GM18909 (cell line): ENCODE measurements around the gene ANXA3.
"Not testable (repeated sequence)": the region's sequence is repeated elsewhere in the genome, so short reads cannot be mapped to it uniquely, and the experiment has no call there.

Experiments used
- ATAC-seq: cut with Tn5 transposase; IDR thresholded peaks from one replicate; pipeline ENCODE4 v1.9.1; 2021; ENCODE audit warnings: mild to moderate bottlenecking; ENCODE audit not compliant: unreplicated experiment, poor library complexity

ANXA3 gene

GRCh38 chr4:78551420-78552351 is at the start of gene ANXA3:
Gene ANXA3, plus strand, starts transcription at chr4:78551770. Its CDS starts 2,704 bp downstream, at chr4:78554474.
- peak; percentile 68 for ATAC-seq

- not testable (repeated sequence) for ATAC-seq
Measured at GRCh38 chr4:78506260-78506659, 45.3 kb upstream of the ANXA3 start.

GRCh38 chr4:78509043-78509442 is 42.5 kb upstream of the ANXA3 start:
- no peak for ATAC-seq

GRCh38 chr4:78510108-78510507 is 41.5 kb upstream of the ANXA3 start:
- ATAC-seq = no peak

DNA sequence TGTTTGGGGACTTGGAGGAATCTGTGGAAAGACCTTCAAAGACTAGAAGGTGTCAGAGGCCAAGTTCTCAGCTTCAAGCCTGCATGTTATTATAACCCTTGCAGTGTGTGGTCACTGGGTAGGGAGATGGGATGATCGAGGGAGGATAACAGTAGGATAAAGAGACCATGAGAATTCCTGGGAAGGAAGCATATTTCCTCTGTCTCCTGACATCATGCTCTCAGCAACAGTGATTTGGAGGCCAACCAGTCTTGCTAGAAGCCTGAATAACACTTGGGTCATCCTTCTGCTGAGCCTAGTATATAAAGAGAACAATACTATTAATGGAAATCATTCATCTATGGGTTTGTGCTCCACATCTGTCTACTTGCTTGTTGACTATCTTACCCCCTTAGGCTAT is 40.9 kb upstream of the ANXA3 start:
- no peak for ATAC-seq

- no peak for ATAC-seq
Measured at GRCh38 chr4:78512357-78512920, 39.1 kb upstream of the ANXA3 start.

GRCh38 chr4:78513411-78513975 is 38.1 kb upstream of the ANXA3 start:
- no peak for ATAC-seq

DNA sequence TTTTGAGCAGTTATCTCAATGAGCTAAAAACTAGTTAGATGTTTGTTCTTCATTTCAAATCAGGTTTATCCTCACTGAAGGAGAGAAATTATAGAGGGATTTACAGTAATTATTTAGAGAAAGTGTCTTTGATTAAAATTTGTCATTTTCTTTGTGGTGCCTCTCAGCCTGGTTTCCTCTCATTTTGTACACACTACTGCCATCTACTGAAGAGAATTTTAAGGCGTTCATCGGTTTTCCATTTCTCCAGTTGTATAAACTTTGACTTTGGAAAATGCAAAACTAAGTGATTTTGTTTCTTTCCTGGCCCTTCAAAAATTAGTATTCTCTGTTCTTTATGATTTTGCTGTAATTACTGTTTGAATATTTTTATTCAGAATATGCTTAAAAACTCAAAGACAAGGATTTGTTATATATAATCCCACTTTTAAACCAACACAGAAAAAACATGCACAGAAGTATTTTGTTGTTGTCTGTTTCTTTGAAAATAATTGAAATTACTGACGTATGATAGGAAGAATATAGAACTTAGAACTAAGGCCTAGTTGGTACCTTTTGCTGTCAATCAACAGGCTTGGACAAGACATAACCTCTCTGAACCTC is 34.4 kb upstream of the ANXA3 start:
- ATAC-seq = no peak

DNA sequence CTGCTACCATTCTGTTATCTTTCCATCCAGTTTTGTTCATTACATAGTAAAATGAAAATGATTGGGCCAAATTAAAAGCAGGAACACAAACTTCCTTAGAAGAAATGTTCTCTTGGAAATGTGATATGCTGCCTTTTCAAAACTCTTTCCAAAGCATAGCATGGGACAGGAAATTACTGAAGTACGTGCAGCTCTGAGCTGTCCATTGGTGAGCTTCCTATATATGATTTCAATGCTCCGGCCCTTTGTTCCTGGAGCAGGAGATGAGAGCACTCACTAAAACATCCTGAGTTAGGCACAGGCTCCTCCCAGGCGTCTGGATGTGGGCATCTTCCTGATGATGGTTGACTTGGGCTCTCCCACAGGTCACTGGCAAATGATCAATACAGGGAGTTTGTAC is 33.0 kb upstream of the ANXA3 start:
- ATAC-seq = no peak

DNA sequence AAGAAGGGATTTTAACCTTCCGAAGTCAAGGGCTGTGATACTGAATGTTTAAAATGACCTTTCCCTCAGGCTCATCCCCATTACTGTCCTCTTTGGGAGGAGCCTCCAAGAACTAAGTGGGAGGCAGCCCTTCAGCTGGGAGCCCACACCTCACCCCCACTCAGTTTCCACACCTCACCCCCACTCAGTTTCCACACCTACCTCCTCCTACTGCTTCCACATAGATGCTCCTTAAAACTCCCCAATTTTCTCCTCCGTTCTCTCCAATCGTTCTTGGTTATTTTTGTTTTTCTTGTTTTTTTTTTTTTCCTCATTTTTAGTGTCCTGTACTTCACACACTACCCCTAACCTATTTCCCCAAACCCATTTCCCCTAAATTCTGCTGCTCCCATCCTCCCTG is 31.6 kb upstream of the ANXA3 start:
- ATAC-seq = no peak

DNA sequence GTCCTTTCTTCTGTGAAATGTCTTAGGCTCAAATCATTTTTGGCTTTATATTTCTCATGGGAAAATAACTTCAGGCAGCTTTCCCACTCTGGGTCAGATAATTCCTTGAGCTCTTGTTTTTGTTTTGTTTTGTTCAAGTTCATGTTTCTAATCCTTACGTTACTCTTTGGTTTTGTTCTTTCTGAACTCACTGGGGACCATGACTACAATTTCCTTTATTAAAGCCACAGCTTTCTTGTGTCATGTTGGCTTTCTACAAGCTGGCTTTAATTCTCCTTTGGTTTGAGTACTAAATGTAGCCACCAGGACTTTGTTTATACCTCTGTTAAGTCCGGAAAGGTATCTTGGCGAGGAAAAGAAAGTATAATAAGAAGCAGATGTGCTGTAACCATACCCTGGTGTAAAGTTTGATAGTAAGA is 30.8 kb upstream of the ANXA3 start:
- no peak for ATAC-seq

DNA sequence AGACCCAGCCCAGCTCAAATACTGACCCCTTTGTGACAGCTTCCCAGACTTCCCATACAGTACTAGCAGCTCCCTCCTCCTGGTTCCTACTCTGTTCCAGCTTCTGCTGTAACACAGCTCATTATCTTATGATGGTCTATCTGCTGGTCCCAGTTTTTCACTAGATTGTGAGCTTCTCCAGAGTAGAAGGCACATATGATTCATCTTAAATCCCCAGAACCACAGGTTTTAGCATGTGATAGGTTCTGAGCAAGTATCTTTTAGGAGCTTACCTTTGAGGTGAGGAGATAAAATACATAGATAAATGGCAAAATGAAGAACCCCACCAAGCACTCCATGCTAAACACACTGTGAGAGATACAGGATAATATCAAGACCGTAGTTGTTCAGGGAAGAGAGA is 27.6 kb upstream of the ANXA3 start:
- ATAC-seq = no peak

DNA sequence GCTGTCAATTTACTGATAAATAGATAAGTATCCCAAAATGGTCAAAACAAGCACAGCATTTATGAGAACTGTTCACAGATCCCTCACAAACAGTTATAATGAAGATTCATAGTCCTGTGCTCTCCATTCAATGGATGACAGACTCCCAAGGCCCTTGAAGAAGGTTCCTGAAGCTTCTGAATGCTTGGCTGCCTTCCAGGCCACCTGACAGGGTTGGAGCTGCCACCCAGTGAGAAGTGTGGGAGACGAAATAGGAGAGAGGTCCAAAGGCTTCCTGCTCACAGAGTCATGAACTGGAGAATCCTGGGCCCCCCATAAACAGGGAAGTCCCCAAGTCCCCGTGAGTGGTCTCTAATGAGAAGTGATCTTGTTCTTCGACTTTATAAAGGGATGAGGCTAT is 26.0 kb upstream of the ANXA3 start:
- no peak for ATAC-seq

- no peak for ATAC-seq
Measured at GRCh38 chr4:78527103-78527502, 24.5 kb upstream of the ANXA3 start.

DNA sequence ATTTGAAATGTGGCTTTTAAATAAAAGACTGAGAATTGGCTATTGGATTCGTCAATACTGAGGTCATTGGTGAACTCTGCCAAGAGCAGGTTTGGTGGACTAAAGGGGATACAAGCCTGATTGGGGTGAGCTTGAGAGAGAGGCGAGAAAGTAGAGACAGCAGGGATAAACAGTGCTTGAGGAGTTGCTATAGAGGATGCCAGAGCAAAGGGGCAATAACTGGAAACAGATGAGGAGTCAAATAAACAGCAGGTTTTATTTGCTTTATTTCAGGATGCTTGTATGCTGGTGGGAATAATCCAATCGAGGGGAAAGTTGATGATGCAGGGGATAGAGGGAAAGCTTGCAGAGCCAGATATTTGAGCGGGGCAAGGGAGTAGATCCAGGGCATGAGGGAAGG is 24.0 kb upstream of the ANXA3 start:
- no peak for ATAC-seq

- no peak for ATAC-seq
Measured at GRCh38 chr4:78528327-78528726, 23.2 kb upstream of the ANXA3 start.

GRCh38 chr4:78529569-78530209 is 21.9 kb upstream of the ANXA3 start:
- no peak for ATAC-seq

DNA sequence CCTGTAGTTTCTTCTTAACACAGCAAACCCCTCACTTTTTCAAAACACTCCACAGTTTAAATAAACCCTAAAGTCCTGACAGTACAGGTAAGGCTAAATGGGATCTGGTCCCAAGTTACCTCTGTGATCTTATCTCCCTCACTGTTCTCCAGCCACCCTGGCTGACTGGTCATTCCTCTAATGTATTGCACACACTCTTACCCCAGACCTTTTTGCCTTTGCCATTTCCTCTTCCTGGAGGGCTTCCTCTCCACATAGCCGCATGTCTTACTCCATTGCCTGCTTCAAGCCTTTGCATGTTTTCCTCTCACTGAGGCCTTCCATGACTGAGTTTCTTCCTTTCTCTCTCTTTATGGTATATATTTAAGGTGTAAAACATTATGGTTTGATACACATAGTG is 19.5 kb upstream of the ANXA3 start:
- no peak for ATAC-seq

DNA sequence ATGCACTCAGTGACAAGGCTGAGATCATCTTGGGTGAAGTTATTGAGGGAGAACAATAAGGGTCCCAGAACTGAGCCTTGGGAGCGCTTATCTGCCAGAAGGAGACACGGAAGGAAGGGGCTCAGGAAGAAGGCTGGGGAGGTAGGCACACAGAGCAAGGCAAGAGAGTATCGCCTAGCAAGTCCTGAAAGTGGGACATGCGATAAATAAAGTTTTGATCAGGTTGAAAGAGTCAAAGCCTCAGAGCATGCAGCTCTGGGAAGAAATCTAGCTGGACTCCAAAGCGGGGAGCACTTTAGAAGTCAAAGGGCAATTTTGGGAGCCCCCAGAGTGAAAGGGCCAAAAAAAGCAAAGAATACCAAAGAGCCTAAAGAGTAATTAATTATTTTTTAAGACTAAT is 17.7 kb upstream of the ANXA3 start:
- ATAC-seq = no peak

GRCh38 chr4:78534286-78534955 is 17.1 kb upstream of the ANXA3 start:
- ATAC-seq = no peak
